Ishikawa (cell line): ENCODE measurements around the gene SLCO1A2.

Experiments used
- CEBPB ChIP-seq: IDR thresholded peaks from 2 replicates; pipeline ENCODE4 v1.6.1; 2012
- CREB1 ChIP-seq: IDR thresholded peaks from 2 replicates; pipeline ENCODE4 v1.6.1; 2012; ENCODE audit warnings: low read depth
- EP300 ChIP-seq: IDR thresholded peaks from 2 replicates; pipeline ENCODE4 v1.6.1; 2012; ENCODE audit warnings: borderline replicate concordance
- FOXM1 ChIP-seq: IDR thresholded peaks from 2 replicates; pipeline ENCODE4 v1.6.1; 2012; ENCODE audit warnings: low read depth, borderline replicate concordance
- MAX ChIP-seq: IDR thresholded peaks from 2 replicates; pipeline ENCODE4 v1.6.1; 2012
- RAD21 ChIP-seq: IDR thresholded peaks from 2 replicates; pipeline ENCODE4 v1.6.1; 2012; ENCODE audit warnings: low read depth
- REST ChIP-seq: IDR thresholded peaks from 2 replicates; pipeline ENCODE4 v1.6.1; 2012; ENCODE audit warnings: low read depth, mild to moderate bottlenecking
- TAF1 ChIP-seq: IDR thresholded peaks from 2 replicates; pipeline ENCODE4 v1.6.1; 2012; ENCODE audit warnings: low read depth, mild to moderate bottlenecking

- TF ChIP-seq REST (no peak), CREB1 (no peak), MAX (no peak), EP300 (no peak), RAD21 (no peak), TAF1 (no peak), CEBPB (no peak), FOXM1 (no peak)
Measured at GRCh38 chr12:21264232-21264631, 70.5 kb downstream of the SLCO1A2 start.
